RWPE1 (cell line): ENCODE data around the gene FGF22.

Experiments used
- CTCF ChIA-PET: fragments of 350-600 bp; sonication (Branson Sonifier 250); formaldehyde crosslinking; extraction: SDS; loops from one replicate; lab custom pipeline; 2021; lab: Yijun Ruan, JAX
- POLR2A ChIA-PET: fragments of 400-600 bp; formaldehyde crosslinking; extraction: SDS; loops from one replicate; lab custom pipeline; 2020; ENCODE audit warnings: antibody characterized with exemption; ENCODE audit not compliant: low non-redundant PET; lab: Yijun Ruan, JAX
- DNase-seq: peaks from one replicate; pipeline ENCODE4 v3.0.0; 2012; ENCODE audit warnings: low spot score
- H3K27ac ChIP-seq: fragments of 450-650 bp; 2 replicates; pipeline ENCODE4 v1.5.1; 2017
- TF ChIP-seq, protein P1 (sequence below): fragments of 450-650 bp; conservative IDR thresholded peaks from 2 replicates; pipeline ENCODE4 v1.5.1; 2017; ENCODE audit warnings: low read depth, mild to moderate bottlenecking

FGF22 gene

GRCh38 chr19:679418-680286 lies 40.0 kb downstream of the FGF22 start:
- TF ChIP-seq, protein P1, sequence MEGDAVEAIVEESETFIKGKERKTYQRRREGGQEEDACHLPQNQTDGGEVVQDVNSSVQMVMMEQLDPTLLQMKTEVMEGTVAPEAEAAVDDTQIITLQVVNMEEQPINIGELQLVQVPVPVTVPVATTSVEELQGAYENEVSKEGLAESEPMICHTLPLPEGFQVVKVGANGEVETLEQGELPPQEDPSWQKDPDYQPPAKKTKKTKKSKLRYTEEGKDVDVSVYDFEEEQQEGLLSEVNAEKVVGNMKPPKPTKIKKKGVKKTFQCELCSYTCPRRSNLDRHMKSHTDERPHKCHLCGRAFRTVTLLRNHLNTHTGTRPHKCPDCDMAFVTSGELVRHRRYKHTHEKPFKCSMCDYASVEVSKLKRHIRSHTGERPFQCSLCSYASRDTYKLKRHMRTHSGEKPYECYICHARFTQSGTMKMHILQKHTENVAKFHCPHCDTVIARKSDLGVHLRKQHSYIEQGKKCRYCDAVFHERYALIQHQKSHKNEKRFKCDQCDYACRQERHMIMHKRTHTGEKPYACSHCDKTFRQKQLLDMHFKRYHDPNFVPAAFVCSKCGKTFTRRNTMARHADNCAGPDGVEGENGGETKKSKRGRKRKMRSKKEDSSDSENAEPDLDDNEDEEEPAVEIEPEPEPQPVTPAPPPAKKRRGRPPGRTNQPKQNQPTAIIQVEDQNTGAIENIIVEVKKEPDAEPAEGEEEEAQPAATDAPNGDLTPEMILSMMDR, result no peak
- peak overlapping the region; percentile 98 for H3K27ac ChIP-seq
- CTCF ChIA-PET, result interaction anchor here (0.8 to 1.0 kb wide), 2 partner anchors 14 to 55 kb away, joined by 3 read pairs; no protein-coding TSS in a partner anchor
- POLR2A ChIA-PET, result interaction anchor here (0.5 to 0.6 kb wide), 2 partner anchors 70 to 121 kb away, joined by 3 read pairs; no protein-coding TSS in a partner anchor
- peak; percentile 58 for DNase-seq

DNA sequence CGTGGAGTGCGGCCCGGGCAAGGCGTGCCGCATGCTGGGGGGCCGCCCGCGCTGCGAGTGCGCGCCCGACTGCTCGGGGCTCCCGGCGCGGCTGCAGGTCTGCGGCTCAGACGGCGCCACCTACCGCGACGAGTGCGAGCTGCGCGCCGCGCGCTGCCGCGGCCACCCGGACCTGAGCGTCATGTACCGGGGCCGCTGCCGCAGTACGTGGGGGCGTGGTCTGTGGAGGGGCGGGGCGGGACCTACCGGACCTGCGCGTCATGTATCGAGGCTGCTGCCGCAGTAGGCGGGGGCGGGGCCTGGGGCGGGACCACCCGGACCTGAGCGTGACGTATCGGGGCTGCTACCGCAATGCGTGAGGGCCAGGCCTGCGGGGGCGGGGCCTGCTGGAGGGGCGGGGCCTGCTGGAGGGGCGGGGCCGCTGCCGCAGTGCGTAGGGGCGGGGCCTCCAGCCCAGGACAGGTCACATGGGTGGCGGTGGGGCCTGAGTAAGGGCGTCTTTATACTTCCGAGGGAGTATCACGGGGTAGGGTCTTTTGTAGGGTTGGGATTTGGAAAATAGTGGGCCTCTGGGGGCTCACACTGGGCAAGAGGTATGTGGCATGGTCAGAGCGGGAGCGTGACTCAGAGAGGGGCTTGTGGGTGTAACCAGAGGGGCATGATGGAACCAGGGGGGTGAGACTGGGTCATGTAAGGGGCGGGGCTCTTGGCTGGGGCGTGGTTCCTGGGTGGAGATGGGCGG lies 40.8 kb downstream of the FGF22 start:
- ChIA-PET POLR2A (no interaction called here), CTCF (interaction anchor here (0.6 kb wide), 1 partner anchor 109 kb away, joined by 3 read pairs; no protein-coding TSS in a partner anchor)
- TF ChIP-seq, protein P1, result peak; percentile 60
- H3K27ac ChIP-seq, result peak overlapping the region; percentile 98
- DNase-seq, result peak; percentile 96

GRCh38 chr19:681029-682019 lies 41.6 kb downstream of the FGF22 start:
- no peak for DNase-seq

GRCh38 chr19:682678-683320 lies 43.1 kb downstream of the FGF22 start:
- no peak for DNase-seq
- TF ChIP-seq, protein P1, result no peak
- peak overlapping the region; percentile 67 for H3K27ac ChIP-seq
- POLR2A ChIA-PET, result no interaction called here
- CTCF ChIA-PET, result no interaction called here

More at GRCh38 chr19:681029-682019, 41.6 kb downstream of the FGF22 start:
- TF ChIP-seq, protein P1, result no peak
- peak overlapping the region; percentile 98 for H3K27ac ChIP-seq
- ChIA-PET CTCF (no interaction called here), POLR2A (interaction anchor here (0.5 kb wide), 1 partner anchor 9 kb away, joined by 5 read pairs; no protein-coding TSS in a partner anchor)

DNA sequence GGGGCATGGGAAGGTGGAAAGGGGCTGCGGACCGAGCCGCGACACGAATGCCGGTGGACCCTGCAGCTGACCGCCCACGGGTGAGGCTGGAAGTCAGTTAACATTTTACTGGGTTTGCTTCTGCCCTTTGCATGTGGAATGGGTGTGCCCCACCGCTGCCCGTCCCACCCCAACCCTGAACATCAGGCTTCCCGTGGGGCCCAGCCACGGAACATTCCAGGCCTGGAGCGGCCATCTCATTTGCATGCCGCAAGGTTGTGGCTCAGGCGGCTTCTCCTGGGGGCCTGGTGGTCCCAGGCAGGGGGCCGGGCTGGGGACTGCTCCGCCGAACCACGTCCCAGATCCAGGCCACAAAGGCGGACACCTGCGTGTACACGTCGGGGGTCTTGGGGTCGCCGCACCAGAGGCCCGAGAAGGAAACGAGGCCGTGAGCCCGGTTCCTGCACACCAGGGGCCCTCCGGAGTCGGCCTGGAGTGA lies 45.8 kb downstream of the FGF22 start:
- CTCF ChIA-PET, result no interaction called here
- TF ChIP-seq, protein P1, result no peak
- H3K27ac ChIP-seq, result no peak overlapping the region
- no peak for DNase-seq
- POLR2A ChIA-PET, result no interaction called here
